Measurements from ENCODE around the gene SYTL3. TPM values are rescaled to one million over a fixed set of nuclear protein-coding genes. Genes with fewer than 3 reads are reported as not detected.

SYTL3 gene
- polyA plus RNA-seq, 1 donor (not counting 4 experiments of a cell fraction or from before 2014, with no cell fraction given) = 1.4 TPM

GRCh38 chr6:158766621-158767455 lies 117.0 kb downstream of the SYTL3 start:
- H3K36me3 ChIP-seq (ENCODE audit: control insufficient read depth in 2 of 2, extremely low read depth in 1 of 2, insufficient read depth in 2 of 2, low read length in 2 of 2) = peaks cover 58 to 71% of the 10 kb centered on the region in 2 experiments
- H3K9ac ChIP-seq (ENCODE audit: control insufficient read depth, extremely low read depth, insufficient read depth, low read length) = no peak overlapping the region
- H3K9me1 ChIP-seq (ENCODE audit: control insufficient read depth, extremely low read depth, insufficient read depth, low read length) = no peaks in the 10 kb centered on the region
- no peak overlapping the region for H3K4me3 ChIP-seq (ENCODE audit: control insufficient read depth in 2 of 3, extremely low read depth in 1 of 3, insufficient read depth in 2 of 3, low read depth in 1 of 3, low read length in 3 of 3)
- no peaks in the 10 kb centered on the region for H3K27me3 ChIP-seq (ENCODE audit: control insufficient read depth, extremely low read depth, insufficient read depth, low read length)
- no peak overlapping the region for H3K4me2 ChIP-seq (ENCODE audit: control insufficient read depth, extremely low read depth, insufficient read depth, low read depth, low read length)
- FAIRE-seq (no peak), DNase-seq (ENCODE audit: low read depth, low spot score) (no peak)
- peaks cover 11% of the 10 kb centered on the region for H3K79me2 ChIP-seq (ENCODE audit: control insufficient read depth, insufficient read depth, low read length)
- dilution Hi-C loops (cut with MboI; ENCODE audit: extremely low pct_ligation_motif_present, low sequenced_read_pairs) = no loop called here
- no peaks in the 10 kb centered on the region for H3K4me1 ChIP-seq (ENCODE audit: control insufficient read depth, extremely low read depth, insufficient read depth, low read length)
- no peaks in the 10 kb centered on the region for H4K20me1 ChIP-seq (ENCODE audit: control insufficient read depth, extremely low read depth, insufficient read depth, low read length)
- H2AFZ ChIP-seq (ENCODE audit: control insufficient read depth, low read length) = no peak overlapping the region
- H3K9me3 ChIP-seq (ENCODE audit: control insufficient read depth, low read depth, low read length) = no peaks in the 10 kb centered on the region
- H3K27ac ChIP-seq (ENCODE audit: control insufficient read depth, insufficient read depth, low read length) = no peak overlapping the region
- TF ChIP-seq EZH2 (IDR thresholded peaks at IDR 0.05; ENCODE audit: low read length) = no peak
- TF ChIP-seq, protein P1, sequence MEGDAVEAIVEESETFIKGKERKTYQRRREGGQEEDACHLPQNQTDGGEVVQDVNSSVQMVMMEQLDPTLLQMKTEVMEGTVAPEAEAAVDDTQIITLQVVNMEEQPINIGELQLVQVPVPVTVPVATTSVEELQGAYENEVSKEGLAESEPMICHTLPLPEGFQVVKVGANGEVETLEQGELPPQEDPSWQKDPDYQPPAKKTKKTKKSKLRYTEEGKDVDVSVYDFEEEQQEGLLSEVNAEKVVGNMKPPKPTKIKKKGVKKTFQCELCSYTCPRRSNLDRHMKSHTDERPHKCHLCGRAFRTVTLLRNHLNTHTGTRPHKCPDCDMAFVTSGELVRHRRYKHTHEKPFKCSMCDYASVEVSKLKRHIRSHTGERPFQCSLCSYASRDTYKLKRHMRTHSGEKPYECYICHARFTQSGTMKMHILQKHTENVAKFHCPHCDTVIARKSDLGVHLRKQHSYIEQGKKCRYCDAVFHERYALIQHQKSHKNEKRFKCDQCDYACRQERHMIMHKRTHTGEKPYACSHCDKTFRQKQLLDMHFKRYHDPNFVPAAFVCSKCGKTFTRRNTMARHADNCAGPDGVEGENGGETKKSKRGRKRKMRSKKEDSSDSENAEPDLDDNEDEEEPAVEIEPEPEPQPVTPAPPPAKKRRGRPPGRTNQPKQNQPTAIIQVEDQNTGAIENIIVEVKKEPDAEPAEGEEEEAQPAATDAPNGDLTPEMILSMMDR (optimal IDR thresholded peaks at IDR 0.05 in 1 of 3, IDR thresholded peaks at IDR 0.05 in 1 of 3, conservative IDR thresholded peaks at IDR 0.05 in 1 of 3; ENCODE audit: extremely low read depth in 1 of 3, insufficient read depth in 2 of 3, low read length in 3 of 3) = no peak

DNA sequence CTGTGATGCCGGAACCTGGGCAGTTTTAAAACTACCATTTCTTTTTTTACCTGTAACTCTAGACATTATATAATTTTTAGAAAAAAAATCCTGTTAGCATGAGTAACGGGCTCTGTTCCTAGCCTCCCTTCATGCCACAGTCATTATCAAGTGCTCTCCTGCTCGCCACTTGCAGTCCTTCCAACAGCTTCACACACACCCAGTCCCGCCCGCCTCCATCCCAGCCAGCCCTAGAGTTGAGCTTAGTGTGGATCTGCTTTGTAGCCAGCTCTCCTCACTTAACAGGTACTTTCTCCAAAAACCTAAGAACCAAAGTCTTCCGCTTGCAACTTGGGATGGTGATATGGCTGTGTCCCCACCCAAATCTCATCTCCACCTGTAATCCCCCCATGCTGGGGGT lies 117.9 kb downstream of the SYTL3 start:
- dilution Hi-C loops (cut with MboI; ENCODE audit: extremely low pct_ligation_motif_present, low sequenced_read_pairs) = no loop called here
- Histone ChIP-seq H2AFZ (ENCODE audit: control insufficient read depth, low read length) (no peak overlapping the region), H3K4me2 (ENCODE audit: control insufficient read depth, extremely low read depth, insufficient read depth, low read depth, low read length) (no peak overlapping the region), H3K36me3 (ENCODE audit: control insufficient read depth in 2 of 2, extremely low read depth in 1 of 2, insufficient read depth in 2 of 2, low read length in 2 of 2) (peaks cover 67 to 79% of the 10 kb centered on the region in 2 experiments), H3K4me1 (ENCODE audit: control insufficient read depth, extremely low read depth, insufficient read depth, low read length) (peaks cover 5% of the 10 kb centered on the region), H3K27ac (ENCODE audit: control insufficient read depth, insufficient read depth, low read length) (no peak overlapping the region), H4K20me1 (ENCODE audit: control insufficient read depth, extremely low read depth, insufficient read depth, low read length) (no peaks in the 10 kb centered on the region), H3K79me2 (ENCODE audit: control insufficient read depth, insufficient read depth, low read length) (peaks cover 18% of the 10 kb centered on the region), H3K9me1 (ENCODE audit: control insufficient read depth, extremely low read depth, insufficient read depth, low read length) (no peaks in the 10 kb centered on the region), H3K27me3 (ENCODE audit: control insufficient read depth, extremely low read depth, insufficient read depth, low read length) (no peaks in the 10 kb centered on the region), H3K9me3 (ENCODE audit: control insufficient read depth, low read depth, low read length) (no peaks in the 10 kb centered on the region), H3K9ac (ENCODE audit: control insufficient read depth, extremely low read depth, insufficient read depth, low read length) (no peak overlapping the region), H3K4me3 (ENCODE audit: control insufficient read depth in 2 of 3, extremely low read depth in 1 of 3, insufficient read depth in 2 of 3, low read depth in 1 of 3, low read length in 3 of 3) (no peak overlapping the region)
- DNase-seq (ENCODE audit: low read depth, low spot score) (no peak), FAIRE-seq (no peak)
- no peak for TF ChIP-seq EZH2 (IDR thresholded peaks at IDR 0.05; ENCODE audit: low read length)
- TF ChIP-seq, protein P1 (optimal IDR thresholded peaks at IDR 0.05 in 1 of 3, IDR thresholded peaks at IDR 0.05 in 1 of 3, conservative IDR thresholded peaks at IDR 0.05 in 1 of 3; ENCODE audit: extremely low read depth in 1 of 3, insufficient read depth in 2 of 3, low read length in 3 of 3) = no peak

Data from keratinocyte (primary cell).